Sigmoid colon (tissue), 4 donors: ENCODE results near the gene CCDC92B.

Experiments used
- EP300 ChIP-seq, 4 donors: sonication (generic); formaldehyde crosslinking; IDR thresholded peaks; one replicate each; pipeline ENCODE4 v1.6.1; 2017; ENCODE audit warnings: antibody characterized with exemption in 4 of 4
- POLR2A ChIP-seq, 2 donors: fragments of 450-650 bp; IDR thresholded peaks; one replicate each; pipeline ENCODE4 v1.6.1; 2016; ENCODE audit warnings: antibody characterized with exemption in 2 of 2, mild to moderate bottlenecking in 2 of 2, moderate library complexity in 2 of 2

- TF ChIP-seq EP300 (IDR thresholded peaks at IDR 0.05) (no peak), POLR2A (IDR thresholded peaks at IDR 0.05) (no peak)
These were observed 67.1 kb downstream of the CCDC92B start for GRCh38 chr17:2682176-2682938.
